Mesenteric fat pad (tissue), 1 donor: ENCODE measurements around the gene CYP3A4. TPM values are rescaled to one million over a fixed set of nuclear protein-coding genes. Genes with fewer than 3 reads are reported as not detected.
"Not testable (repeated sequence)": the region's sequence is repeated elsewhere in the genome, so short reads cannot be mapped to it uniquely, and the experiment has no call there.

Experiments used
- DNase-seq: peaks from one replicate; pipeline ENCODE4 v3.0.0-alpha.2; 2020; ENCODE audit warnings: low spot score
- total RNA-seq: library from RNA; stranded (reverse); fragmentation: NEBNext Ultra II Directional; extraction: Animal tissue kit (Norgen Biotek cat#: 25700); gene quantifications from one replicate; pipeline ENCODE4 v1.2.1, GENCODE V29; 2021
- donor health status: DM: yes; HTN: yes; CAD: no.

The CYP3A4 gene
- total RNA-seq, 1 donor from 2014 or later, result 0.26 TPM

DNA sequence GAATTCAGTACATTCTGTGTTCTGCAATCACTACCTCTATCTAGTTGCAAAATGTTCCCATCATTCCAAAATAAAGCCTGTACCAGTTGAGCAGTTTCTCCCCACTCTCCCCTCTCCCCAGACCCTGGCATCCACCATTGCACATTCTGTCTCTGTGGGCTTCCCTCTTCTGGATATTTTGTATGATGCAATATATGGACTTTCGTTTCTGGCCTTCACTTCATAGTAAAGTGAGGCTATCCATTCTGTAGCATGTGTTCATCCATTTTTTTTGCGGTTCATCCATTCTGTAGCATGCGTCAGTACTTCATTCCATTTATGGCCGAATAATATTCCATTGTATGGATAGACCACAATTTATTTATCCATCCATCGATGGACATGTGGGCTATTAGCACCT lies 9.5 kb upstream of the CYP3A4 start:
- DNase-seq, result no peak

GRCh38 chr7:99792967-99793366 lies 9.0 kb upstream of the CYP3A4 start:
- no peak for DNase-seq

DNA sequence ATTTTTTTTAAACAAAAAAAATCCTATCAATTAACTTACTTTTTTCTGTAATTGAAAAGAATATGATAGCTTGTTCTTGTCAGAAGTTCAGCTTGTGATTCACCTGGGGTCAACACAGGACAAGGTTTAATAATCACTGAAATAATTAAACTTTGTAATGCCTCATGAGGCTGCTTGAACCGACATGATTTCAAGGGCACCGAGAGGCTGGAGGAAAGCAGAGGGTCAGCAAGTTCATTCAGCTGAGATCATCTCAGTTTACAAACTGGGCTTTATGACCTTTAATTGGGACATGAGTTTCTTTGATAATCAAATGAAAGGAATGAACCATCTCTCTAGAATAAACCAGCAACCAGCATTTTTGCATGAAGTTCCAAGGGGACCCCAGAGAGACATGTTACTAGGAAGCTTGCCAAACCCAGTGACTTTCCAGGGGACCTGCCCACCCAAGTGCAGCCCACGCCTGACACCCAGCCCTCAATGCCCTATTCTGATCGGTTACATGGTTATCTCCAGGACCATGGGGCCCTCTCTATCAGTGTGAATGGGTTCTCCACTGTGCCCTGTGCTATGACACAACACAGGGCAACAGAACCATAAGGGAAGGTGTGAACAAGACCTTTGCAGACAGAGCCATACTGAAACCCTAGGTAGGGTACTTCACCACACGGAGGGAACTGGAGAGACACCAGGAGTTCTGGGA lies 7.8 kb upstream of the CYP3A4 start:
- DNase-seq, result no peak

DNA sequence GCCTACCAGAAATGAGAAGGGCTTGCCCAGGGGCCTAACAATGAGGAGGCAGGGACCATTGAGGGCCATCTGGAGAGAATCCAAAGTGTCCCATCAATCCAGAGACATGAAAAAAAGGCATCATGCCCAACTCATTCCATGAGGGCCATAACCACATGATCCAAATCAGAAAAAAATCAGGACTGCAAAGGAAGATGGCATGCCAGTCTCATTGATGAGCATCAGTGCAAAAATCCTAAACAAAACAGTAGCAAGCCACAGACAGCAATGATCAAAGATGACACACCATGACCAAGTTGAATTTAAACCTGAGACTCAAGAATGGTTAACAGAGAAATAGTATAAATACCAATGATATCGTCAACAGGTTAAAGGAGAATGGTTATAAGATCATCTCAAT lies 7.0 kb upstream of the CYP3A4 start:
- no peak for DNase-seq

GRCh38 chr7:99790407-99790806 lies 6.4 kb upstream of the CYP3A4 start:
- no peak for DNase-seq

- no peak for DNase-seq
Observed at GRCh38 chr7:99789441-99790070, 5.6 kb upstream of the CYP3A4 start.

GRCh38 chr7:99788554-99788953 lies 4.6 kb upstream of the CYP3A4 start:
- DNase-seq, result no peak

DNA sequence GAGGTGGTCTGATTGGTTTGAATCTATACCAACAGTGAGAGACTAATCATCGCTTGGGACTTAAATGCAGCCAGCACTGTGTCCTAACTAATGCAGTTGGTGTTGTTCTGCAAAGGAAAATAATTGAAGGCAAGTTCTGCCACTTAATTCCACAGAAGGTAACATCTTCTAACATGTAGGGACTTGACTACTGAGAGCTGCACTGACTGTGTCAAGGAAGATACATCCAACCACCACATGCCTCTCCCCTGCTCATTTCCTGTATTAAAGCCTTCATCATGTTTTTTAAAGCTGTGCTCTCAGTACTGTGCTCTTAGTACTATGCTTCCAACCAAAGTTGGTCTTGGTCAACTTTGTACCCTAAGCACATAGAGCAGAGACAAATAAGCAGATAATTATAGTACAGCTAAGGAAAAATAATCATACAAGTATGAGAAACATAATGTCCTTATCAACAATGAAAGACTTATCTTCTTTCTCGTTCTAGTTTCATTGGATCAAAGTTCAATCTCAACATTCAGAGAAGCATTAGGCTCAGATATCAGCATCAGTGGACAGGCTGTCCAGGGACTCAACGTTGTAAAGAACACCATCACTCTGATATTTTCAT lies 2.8 kb upstream of the CYP3A4 start:
- no peak for DNase-seq

GRCh38 chr7:99785654-99786053 lies 1.7 kb upstream of the CYP3A4 start:
- not testable (repeated sequence) for DNase-seq

DNA sequence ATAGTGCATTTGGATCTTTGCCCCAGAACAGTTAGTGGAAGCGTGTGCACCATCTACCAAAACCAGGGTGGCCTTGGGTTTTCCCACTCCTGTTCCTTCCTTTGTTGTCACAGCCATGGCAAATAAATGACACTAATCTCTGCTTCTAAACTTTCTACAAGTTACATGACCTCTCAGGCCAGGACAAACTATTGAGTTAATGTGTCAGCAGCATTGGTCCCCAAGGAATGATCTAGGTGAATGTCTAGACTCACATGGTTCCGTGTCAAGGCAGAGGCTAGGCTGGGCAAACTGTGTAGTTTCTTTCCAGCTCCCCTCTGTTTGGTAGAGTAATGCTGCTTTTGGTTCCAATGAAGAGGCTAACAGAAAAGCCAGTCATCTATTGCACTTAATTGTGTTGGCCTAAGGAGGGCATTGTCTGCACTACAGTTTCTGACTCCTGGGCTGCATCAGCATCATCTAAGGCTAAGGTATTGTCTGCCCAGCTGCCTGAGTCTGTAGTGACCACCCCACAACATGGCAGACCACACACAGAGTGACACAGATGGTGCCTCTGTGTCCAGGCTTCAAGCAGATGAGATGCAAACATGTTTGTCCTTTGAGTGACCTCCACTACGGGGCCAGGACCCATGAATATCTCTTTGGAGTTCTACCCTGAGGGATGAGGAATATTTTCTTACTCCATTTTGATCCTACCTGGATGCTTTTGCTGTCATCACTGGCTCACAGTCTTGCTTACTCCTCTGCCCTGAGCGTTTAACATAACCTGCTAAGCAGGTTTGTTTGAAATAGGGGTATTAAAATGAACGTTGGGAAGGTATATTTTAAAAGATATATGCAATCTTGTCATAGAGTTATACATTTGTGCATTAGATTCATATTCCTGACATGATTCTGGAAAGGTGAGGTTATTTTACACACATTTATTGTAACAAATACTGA lies 1.7 kb downstream of the CYP3A4 start:
- no peak for DNase-seq

DNA sequence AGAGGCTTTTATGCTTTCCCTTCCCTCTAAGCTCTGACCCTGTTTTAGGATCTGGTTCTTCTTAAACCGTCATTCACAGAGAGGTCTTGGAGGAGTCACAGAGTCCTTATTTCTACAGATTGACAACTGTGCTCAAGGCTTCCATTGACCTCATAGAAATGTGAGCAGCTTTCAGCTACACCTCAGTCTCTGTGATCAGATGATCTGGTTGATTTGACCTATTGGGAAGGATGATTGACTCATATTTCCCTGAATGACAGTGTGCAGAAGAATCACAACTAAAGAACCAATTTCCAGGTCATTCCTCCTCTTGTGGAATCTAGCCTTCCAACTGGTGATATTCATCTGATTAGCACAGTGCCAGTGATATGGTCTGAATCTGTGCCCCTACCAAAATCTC lies 3.4 kb downstream of the CYP3A4 start:
- DNase-seq, result no peak

DNA sequence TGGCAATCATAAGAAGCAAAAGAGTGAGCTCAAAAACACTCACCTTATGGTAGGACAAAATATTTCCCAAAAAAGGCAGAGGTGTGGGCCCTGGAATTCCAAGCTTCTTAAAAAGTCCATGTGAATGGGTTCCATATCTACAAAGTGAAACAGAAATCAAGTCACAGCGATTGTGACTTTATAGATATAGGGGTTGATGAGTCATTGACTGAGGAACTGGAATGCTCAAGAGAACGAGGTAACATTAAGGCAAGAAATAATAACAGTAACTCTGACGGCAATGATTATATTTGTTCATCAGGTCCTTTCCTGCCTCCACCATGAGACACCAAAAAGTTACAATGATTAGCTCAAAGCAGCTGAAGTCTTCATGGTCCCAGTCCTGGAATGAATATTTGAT lies 4.0 kb downstream of the CYP3A4 start:
- DNase-seq, result no peak

DNA sequence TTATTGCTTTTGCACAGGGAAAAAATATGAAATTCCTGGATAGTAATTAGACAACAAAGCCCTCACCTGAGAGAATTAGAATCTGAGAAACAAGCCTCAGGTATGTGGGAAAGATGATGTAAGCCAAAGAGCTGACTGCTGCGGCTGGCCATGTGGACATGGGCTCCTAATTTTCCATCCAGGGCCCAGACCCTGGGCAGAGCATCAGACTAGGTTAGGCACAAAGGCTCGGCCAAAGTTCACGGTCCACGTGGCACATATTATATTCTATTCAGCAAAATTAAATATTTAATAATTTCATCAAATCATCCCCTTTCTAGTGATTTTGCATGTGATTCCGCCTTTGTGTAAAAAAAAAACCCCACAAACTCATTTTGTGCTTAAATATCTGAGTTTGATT lies 5.1 kb downstream of the CYP3A4 start:
- DNase-seq, result no peak

- DNase-seq, result not testable (repeated sequence)
Observed at GRCh38 chr7:99773395-99773794, 10.6 kb downstream of the CYP3A4 start.

DNA sequence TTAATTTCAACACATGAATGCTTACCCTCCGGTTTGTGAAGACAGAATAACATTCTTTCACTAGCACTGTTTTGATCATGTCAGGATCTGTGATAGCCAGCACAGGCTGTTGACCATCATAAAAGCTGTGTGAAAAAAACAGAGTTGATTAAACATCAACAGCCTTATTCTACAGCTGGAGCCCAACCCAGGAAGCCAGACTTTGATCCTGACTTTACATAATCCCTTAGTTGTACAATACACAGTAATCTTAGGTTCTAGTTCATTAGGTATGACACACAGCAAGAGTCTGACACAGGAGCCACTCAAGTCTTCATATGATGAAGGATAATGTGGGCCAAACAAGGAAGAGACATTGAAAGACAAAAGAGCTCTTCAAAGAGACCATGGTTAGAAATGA lies 11.4 kb downstream of the CYP3A4 start:
- no peak for DNase-seq

DNA sequence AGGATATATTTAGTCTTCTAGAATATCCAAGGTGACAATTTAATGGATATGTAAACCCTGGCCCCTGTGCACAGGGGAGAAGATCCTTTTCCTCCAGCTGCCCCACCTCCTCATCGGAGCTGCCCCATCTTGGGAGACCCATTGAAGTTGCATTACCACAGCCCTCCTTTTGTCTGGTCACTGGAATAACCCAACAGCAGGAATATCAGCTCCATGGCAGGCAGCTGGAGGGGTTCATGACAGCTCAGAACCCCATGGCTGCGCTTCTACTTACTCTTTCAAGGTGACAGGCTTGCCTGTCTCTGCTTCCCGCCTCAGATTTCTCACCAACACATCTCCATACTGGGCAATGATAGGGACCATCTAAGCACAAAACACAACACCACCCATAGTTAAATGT lies 14.5 kb downstream of the CYP3A4 start:
- DNase-seq, result not testable (repeated sequence)

- DNase-seq, result no peak
Observed at GRCh38 chr7:99768471-99768870, 15.5 kb downstream of the CYP3A4 start.

DNA sequence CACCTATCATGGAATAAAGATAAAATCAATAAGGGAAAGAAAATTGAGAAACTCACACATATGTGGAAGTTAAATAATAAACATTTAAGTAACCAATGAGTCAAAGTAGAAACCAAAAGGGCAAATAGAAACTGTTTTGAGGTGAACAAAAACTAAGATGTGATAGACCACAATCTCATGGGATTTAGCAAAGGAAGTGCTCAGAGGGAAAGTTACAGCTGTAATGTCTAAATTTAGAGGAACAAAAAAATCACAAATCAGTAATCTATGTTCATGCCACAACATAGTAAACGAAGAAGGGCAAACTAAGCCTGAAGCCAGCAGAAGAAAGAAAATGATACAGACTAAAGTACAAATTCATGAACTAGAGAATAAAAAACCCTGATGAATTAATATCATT lies 16.3 kb downstream of the CYP3A4 start:
- DNase-seq, result no peak

DNA sequence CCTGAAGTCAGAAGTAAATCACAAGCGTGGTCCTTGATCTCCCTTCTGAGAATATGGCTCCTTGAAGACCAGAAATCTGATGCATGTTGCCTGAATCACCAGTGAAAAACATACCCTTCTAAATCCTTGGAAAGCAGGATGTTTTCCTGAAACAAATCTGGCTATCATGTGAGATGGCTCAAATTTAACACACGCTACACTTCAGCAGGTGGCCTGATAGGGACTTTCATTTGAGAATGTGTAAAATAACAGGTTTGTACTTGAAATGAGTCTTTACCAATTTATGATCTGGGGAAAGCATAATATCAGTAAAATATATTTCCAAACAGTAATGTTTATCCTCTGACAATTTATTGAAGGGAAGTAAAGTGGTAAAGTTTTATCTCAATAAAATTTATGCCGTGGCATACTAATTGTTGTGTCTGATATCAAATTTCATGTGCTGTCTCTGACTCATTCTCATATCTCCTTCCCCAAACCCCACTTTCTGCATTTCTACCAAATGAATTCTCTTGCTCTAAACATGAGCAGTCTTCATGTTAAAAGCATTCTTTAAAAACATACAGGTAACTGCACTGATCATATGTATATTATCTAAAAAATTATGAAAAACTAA lies 17.4 kb downstream of the CYP3A4 start:
- DNase-seq, result no peak

DNA sequence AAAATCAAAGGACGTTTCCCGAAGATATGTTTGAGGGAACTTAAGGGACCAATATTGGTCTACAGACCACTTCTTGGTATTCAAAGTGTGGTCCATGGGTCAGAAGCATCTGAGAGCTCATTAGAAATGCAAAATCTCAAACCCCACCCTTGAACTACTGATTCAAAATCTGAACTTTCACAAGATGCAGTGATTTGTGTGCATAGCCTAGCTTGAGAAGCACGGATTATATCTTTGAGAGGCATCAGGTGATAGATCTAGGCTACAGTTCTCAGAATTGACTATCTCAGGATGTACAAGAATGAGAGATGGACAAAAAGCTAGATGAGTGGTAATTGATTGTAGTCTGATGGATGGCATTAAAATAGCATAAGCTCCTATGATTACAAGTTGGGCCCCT lies 19.5 kb downstream of the CYP3A4 start:
- DNase-seq, result no peak

GRCh38 chr7:99762680-99763327 lies 21.2 kb downstream of the CYP3A4 start:
- no peak for DNase-seq
